RWPE1 (cell line): Measurements from ENCODE around the gene FMN2.

Experiments used
- CTCF ChIA-PET: fragments of 350-600 bp; sonication (Branson Sonifier 250); formaldehyde crosslinking; extraction: SDS; loops from one replicate; lab custom pipeline; 2021; lab: Yijun Ruan, JAX
- POLR2A ChIA-PET: fragments of 400-600 bp; formaldehyde crosslinking; extraction: SDS; loops from one replicate; lab custom pipeline; 2020; ENCODE audit warnings: antibody characterized with exemption; ENCODE audit not compliant: low non-redundant PET; lab: Yijun Ruan, JAX
- DNase-seq: peaks from one replicate; pipeline ENCODE4 v3.0.0; 2012; ENCODE audit warnings: low spot score
- H3K27ac ChIP-seq: fragments of 450-650 bp; 2 replicates; pipeline ENCODE4 v1.5.1; 2017
- TF ChIP-seq, protein P1 (sequence below): fragments of 450-650 bp; conservative IDR thresholded peaks from 2 replicates; pipeline ENCODE4 v1.5.1; 2017; ENCODE audit warnings: low read depth, mild to moderate bottlenecking

FMN2 gene

DNA sequence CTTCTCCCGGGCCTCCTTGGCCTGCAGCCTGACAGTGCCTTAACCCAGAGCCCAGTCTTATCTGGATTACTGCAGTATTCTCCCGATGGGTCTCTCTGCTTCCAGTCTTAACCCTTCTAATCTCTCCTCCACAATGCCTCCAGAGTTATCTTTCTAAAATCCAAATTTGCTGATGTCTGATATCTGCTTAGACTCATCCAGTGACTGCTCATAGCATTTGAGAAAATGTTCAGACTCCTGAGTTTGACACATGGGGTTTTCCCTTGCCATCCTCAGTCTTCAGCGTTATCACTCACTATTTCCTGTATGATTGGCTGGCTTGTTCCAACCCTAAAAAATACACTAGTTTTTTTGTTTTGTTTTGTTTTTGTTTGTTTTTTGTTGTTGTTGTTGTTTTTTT is 102.0 kb downstream of the FMN2 start:
- TF ChIP-seq, protein P1, sequence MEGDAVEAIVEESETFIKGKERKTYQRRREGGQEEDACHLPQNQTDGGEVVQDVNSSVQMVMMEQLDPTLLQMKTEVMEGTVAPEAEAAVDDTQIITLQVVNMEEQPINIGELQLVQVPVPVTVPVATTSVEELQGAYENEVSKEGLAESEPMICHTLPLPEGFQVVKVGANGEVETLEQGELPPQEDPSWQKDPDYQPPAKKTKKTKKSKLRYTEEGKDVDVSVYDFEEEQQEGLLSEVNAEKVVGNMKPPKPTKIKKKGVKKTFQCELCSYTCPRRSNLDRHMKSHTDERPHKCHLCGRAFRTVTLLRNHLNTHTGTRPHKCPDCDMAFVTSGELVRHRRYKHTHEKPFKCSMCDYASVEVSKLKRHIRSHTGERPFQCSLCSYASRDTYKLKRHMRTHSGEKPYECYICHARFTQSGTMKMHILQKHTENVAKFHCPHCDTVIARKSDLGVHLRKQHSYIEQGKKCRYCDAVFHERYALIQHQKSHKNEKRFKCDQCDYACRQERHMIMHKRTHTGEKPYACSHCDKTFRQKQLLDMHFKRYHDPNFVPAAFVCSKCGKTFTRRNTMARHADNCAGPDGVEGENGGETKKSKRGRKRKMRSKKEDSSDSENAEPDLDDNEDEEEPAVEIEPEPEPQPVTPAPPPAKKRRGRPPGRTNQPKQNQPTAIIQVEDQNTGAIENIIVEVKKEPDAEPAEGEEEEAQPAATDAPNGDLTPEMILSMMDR, result no peak
- POLR2A ChIA-PET, result no interaction called here
- CTCF ChIA-PET, result no interaction called here
- no peak overlapping the region for H3K27ac ChIP-seq
- DNase-seq, result no peak

DNA sequence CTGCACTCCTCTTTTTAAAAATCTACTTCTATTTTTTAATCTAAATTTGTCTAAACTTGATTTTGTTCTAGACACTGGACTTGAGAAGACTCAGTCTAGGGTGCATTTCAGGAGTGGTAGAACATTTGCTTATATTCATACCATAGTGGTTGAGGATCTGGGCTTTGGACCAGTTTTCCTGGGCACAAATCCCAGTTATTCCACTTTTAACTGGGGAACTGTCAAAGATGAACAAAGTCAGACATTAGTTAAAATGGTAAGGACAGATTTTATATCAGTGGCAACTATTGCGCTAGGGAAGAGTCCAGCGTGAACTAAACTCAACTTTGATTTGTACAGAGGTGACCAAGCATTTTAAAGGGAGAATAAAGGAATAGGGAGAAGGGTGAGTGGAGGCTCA is 102.4 kb downstream of the FMN2 start:
- H3K27ac ChIP-seq, result no peak overlapping the region
- ChIA-PET POLR2A (no interaction called here), CTCF (no interaction called here)
- TF ChIP-seq, protein P1, result no peak
- no peak for DNase-seq

DNA sequence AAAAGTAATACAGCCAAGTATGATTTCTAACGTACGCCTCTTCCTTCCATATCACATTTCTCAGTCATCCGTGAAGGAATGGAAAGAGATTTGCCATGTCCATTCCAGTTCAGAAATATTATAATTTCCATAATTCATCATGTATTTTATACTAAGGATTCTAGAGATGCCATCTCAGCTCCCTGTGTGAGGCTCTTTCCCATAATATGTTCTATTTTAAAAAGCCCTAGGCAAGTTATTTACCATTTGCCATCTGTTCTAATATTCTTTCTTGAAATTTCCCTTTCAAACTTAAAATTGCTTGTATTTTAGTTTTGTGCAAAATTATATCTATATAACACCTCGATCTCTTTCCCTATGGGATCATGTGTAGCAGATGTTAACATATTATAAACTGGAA is 106.7 kb downstream of the FMN2 start:
- DNase-seq, result no peak
- no peak overlapping the region for H3K27ac ChIP-seq
- CTCF ChIA-PET, result interaction anchor here (1.3 kb wide), 1 partner anchor 9 kb away, joined by 8 read pairs; no protein-coding TSS in a partner anchor
- TF ChIP-seq, protein P1, result no peak
- POLR2A ChIA-PET, result no interaction called here

DNA sequence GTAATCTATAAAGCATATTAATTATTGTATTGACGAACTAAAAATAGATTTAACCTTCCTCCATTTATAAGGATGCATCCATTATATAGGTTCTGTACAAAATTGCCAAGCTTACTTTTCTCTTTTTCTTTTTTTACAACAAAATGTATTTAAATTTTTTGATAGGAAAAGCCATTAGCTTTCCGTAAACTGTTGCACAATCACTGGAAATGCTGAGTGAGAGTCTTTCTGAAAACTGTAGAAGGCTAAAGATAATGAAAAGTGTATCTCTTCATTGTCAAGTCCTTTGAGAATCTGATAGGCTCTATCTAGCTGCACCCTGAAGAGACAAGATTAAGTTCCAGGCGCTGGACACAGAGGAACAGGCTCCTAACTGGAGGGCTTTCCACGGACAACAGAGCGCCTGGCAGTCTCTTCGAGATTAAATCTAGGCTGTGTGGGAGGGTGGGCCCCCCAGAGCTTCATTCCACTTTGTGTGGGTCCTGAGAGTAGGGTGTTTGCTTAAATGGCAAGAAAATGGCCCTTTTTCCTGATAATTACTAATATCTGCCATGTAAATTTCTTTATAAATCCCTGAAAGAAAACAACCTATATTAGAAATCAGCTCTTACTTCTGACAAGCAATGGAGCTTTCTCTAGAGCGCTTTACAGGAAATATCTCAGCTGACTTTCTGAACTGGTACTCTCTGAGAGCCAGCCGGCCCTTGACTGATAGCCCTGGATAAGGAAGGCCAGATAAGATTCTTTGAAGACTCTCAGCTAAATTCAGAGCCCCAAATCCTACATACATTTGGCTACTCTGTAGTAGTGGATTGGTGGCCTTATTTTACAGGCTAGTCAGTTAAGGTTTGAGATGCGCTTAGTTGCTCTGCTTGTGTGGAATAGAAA is 108.3 kb downstream of the FMN2 start:
- no peak for DNase-seq
- H3K27ac ChIP-seq, result no peak overlapping the region
- TF ChIP-seq, protein P1, result no peak
- ChIA-PET POLR2A (no interaction called here), CTCF (interaction anchor here (0.6 to 0.9 kb wide), 2 partner anchors 11 to 431 kb away, joined by 3 read pairs; no protein-coding TSS in a partner anchor)

DNA sequence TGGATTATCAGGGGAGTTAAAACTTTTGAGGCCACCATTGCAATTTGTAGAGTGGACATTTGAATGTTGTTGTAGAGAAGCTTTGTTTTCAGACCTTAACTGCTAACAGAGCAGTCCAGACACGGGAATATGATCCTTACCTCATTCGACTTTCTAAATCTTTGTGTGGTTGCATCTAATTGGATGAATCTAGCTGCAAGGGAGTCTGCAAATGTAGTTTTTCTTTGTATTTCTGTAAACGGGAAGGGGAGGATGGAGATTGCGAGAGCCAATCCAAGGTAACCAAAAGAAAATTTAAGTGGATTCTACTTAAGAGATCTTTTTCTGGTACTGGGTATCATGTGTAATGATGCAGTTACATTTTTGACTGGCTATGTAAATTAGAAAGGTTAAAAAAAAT is 110.2 kb downstream of the FMN2 start:
- ChIA-PET CTCF (no interaction called here), POLR2A (no interaction called here)
- DNase-seq, result no peak
- TF ChIP-seq, protein P1, result no peak
- H3K27ac ChIP-seq, result no peak overlapping the region

DNA sequence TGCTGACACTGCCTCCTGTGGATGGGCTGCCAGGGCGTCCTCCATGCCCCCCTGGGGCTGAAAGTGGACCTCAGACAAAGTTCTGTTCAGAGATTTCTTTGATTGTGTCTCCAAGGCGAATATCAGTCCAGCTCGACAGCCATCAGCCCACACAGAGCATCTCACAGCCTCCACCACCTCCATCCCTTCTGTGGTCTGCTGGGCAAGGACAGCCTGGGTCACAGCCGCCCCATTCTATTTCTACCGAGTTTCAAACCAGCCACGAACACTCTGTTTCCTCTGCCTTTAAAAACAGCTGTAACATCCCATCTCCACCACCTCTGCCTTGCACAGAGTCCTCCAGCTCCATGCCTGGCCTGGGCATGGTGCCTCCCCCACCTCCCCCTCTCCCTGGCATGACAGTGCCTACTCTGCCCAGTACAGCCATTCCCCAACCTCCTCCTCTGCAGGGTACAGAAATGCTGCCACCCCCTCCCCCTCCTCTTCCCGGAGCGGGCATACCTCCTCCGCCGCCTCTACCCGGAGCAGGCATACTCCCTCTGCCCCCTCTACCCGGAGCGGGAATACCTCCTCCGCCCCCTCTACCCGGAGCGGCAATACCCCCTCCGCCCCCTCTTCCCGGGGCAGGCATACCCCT is 115.5 kb downstream of the FMN2 start:
- TF ChIP-seq, protein P1, result no peak
- DNase-seq, result no peak

More for the DNA sequence above, 115.5 kb downstream of the FMN2 start:
- no peak overlapping the region for H3K27ac ChIP-seq
- POLR2A ChIA-PET, result no interaction called here
- CTCF ChIA-PET, result no interaction called here
